ENCODE results near the gene HHLA2.

DNA sequence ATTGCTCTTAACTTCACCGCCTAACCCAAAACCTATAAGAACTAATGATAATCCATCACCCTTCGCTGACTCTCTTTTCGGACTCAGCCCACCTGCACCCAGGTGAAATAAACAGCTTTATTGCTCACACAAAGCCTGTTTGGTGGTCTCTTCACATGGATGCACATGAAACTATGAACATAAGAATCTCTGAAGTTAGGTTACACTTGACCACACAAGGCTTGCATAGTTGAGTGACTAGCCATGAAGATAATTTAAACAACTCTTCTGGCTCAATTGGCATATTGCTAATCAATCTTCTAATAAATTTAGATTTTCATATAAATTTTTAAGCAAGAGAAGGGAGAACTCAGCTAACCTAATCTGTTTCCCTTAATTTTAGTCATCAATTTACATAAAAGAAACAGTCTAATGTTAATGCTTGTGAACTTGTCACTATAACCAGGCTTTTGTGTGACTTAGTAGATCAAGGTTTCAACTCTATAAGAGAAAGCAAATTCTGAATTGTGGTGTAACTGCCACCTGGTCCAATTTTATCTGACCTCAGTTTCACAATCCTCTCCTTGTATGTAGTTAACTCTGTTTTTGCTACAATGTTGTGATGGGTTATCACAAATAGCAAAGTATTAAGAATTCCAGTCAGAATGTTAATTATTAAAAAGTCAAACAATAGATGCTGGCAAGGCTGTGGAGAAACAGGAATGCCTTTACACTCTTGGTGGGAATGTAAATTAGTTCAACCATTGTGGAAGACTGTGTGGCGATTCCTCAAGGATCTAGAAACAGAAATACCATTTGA is 82.0 kb downstream of the HHLA2 start:
- no peak for TF ChIP-seq POLR2AphosphoS5 (IDR thresholded peaks at IDR 0.05; ENCODE audit: borderline replicate concordance, low read depth, low read length)
- no peak for TF ChIP-seq EZH2 (IDR thresholded peaks at IDR 0.05)
- TF ChIP-seq FOXP2 (optimal IDR thresholded peaks at IDR 0.05; ENCODE audit: control extremely low read depth, extremely low read length, insufficient read depth) = no peak

Measured in SK-N-MC (cell line).